H1 (cell line): ENCODE results near the gene H2BK1. TPM values are rescaled to one million over a fixed set of nuclear protein-coding genes. Genes with fewer than 3 reads are reported as not detected.

ENCODE experiments used
- EGR1 ChIP-seq: IDR thresholded peaks from 2 replicates; pipeline ENCODE4 v1.6.1; 2011; ENCODE audit warnings: low read depth, low read length, borderline replicate concordance
- KDM5A ChIP-seq: fragments of 200-600 bp; IDR thresholded peaks from 2 replicates; pipeline ENCODE4 v1.7.1; 2012; ENCODE audit warnings: mild to moderate bottlenecking, low read length, inconsistent platforms, mixed read lengths
- TAF1 ChIP-seq: IDR thresholded peaks from 2 replicates; pipeline ENCODE4 v1.6.1; 2011; ENCODE audit warnings: mild to moderate bottlenecking, low read depth, low read length
- TCF12 ChIP-seq: IDR thresholded peaks from 2 replicates; pipeline ENCODE4 v1.6.1; 2011; ENCODE audit warnings: low read depth, mild to moderate bottlenecking, low read length
- ZNF274 ChIP-seq: IDR thresholded peaks from 2 replicates; pipeline ENCODE4 v1.7.0; 2012; ENCODE audit warnings: low read length, borderline replicate concordance; ENCODE audit errors: extremely low read depth
- polyA plus RNA-seq, 7 experiments: library from polyadenylated mRNA; depleted of rRNA in 3 of 7; stranded (reverse) in 5 of 7; unstranded in 2 of 7; fragments of >200 nt in 5 of 7; fragments of 200-250 nt in 2 of 7; gene quantifications; 1 replicate in 5 of 7; 2 replicates in 1 of 7; 4 replicates in 1 of 7; pipeline versions ENCODE4 v1.2.1 to v1.2.3, GENCODE V29; 2011 to 2013; ENCODE audit warnings: missing spikeins in 2 of 7, mixed read lengths in 2 of 7
- total RNA-seq: library from RNA; stranded (reverse); fragmentation: NEBNext Ultra II Directional; extraction: Animal tissue kit (Norgen Biotek cat#: 25700); gene quantifications from 2 replicates; pipeline ENCODE4 v1.2.1, GENCODE V29; 2021

The H2BK1 gene
- total and polyA plus RNA-seq, 2 of the 8 experiments (the other 6 are each of a cell fraction or from before 2014, with no cell fraction given), result not detected

- TF ChIP-seq EGR1 (no peak), ZNF274 (no peak), TAF1 (no peak), KDM5A (no peak), TCF12 (no peak)
Measured at GRCh38 chr7:151192002-151192539, 18.2 kb downstream of the H2BK1 start (continued).
